ENCODE measurements around the gene MBD3L3.
"Not testable (repeated sequence)": the region's sequence is repeated elsewhere in the genome, so short reads cannot be mapped to it uniquely, and the experiment has no call there.

DNA sequence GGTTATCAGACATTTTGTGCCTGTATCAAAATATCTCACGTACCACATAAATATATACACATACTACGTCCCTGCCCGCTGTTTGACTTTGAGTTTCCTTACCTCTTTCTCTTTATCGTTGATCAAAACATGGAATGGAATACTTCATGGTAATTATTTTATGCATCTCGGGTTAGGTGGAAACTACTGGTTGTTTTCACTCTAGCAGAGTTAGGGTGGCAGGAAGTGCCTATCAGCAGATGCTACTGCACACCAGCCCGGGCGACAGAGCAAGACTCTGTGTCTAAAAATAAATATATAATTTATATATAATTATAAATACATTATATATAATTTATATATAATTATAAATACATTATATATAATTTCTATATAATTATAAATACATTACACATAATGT lies 5.6 kb downstream of the MBD3L3 start:
- TF ChIP-seq, protein P1, sequence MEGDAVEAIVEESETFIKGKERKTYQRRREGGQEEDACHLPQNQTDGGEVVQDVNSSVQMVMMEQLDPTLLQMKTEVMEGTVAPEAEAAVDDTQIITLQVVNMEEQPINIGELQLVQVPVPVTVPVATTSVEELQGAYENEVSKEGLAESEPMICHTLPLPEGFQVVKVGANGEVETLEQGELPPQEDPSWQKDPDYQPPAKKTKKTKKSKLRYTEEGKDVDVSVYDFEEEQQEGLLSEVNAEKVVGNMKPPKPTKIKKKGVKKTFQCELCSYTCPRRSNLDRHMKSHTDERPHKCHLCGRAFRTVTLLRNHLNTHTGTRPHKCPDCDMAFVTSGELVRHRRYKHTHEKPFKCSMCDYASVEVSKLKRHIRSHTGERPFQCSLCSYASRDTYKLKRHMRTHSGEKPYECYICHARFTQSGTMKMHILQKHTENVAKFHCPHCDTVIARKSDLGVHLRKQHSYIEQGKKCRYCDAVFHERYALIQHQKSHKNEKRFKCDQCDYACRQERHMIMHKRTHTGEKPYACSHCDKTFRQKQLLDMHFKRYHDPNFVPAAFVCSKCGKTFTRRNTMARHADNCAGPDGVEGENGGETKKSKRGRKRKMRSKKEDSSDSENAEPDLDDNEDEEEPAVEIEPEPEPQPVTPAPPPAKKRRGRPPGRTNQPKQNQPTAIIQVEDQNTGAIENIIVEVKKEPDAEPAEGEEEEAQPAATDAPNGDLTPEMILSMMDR (IDR thresholded peaks at IDR 0.05), result not testable (repeated sequence)
- TF ChIP-seq POLR2A (IDR thresholded peaks at IDR 0.05), result not testable (repeated sequence)
